Duodenal mucosa (tissue), 2 donors: ENCODE measurements around the gene PITPNM2.

ENCODE experiments used
- H3K27ac ChIP-seq: one replicate; pipeline ENCODE4 v1.7.0; 2013; ENCODE audit warnings: low read depth, low read length
- H3K27me3 ChIP-seq, 2 donors: one replicate each; pipeline ENCODE4 v1.7.0; 2013; ENCODE audit warnings: low read length in 2 of 2, control low read depth in 1 of 2; ENCODE audit not compliant: insufficient read depth in 2 of 2, control insufficient read depth in 1 of 2
- H3K36me3 ChIP-seq, 2 donors: one replicate each; pipeline ENCODE4 v1.7.0; 2013; ENCODE audit warnings: low read length in 2 of 2, control low read depth in 1 of 2; ENCODE audit not compliant: insufficient read depth in 2 of 2, control insufficient read depth in 1 of 2
- H3K4me1 ChIP-seq, 2 donors: one replicate each; pipeline ENCODE4 v1.7.0; 2013; ENCODE audit warnings: low read length in 2 of 2, control low read depth in 1 of 2; ENCODE audit not compliant: insufficient read depth in 2 of 2, control insufficient read depth in 1 of 2
- H3K4me3 ChIP-seq, 2 donors: one replicate each; pipeline ENCODE4 v1.7.0; 2013; ENCODE audit warnings: low read length in 2 of 2, low read depth in 1 of 2
- H3K9ac ChIP-seq, 2 donors: one replicate each; pipeline ENCODE4 v1.7.0; 2013; ENCODE audit warnings: low read length in 2 of 2, low read depth in 1 of 2
- H3K9me3 ChIP-seq, 2 donors: one replicate each; pipeline ENCODE4 v1.7.0; 2013; ENCODE audit warnings: low read length in 2 of 2, control low read depth in 1 of 2; ENCODE audit not compliant: control insufficient read depth in 1 of 2

PITPNM2 gene

DNA sequence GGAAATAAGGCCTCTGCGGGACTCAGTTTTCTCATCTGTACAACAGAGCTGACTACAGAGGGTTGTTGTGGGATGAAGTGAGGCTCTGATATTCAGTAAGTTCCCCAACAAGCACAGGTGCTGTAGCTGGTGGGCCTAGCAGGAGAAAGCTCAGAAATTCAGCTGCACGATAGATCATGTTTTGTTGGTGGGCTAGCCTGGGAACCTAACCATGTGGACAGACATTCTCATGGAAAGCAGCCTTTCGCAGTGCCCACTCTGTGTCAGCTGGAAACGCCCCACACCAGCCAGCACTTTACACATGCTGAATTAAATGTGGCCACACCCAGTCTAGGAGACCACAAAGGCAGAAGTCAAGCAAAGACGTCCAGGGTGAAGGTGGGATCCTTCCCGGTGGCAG is 16.1 kb downstream of the PITPNM2 start:
- Histone ChIP-seq H3K4me3 (no peak overlapping the region), H3K4me1 (peaks cover 19 to 21% of the 10 kb centered on the region in 2 donors), H3K27ac (no peak overlapping the region), H3K27me3 (no peaks in the 10 kb centered on the region), H3K9ac (no peak overlapping the region), H3K9me3 (no peaks in the 10 kb centered on the region), H3K36me3 (peaks cover 0 to 3% of the 10 kb centered on the region in 2 donors)

DNA sequence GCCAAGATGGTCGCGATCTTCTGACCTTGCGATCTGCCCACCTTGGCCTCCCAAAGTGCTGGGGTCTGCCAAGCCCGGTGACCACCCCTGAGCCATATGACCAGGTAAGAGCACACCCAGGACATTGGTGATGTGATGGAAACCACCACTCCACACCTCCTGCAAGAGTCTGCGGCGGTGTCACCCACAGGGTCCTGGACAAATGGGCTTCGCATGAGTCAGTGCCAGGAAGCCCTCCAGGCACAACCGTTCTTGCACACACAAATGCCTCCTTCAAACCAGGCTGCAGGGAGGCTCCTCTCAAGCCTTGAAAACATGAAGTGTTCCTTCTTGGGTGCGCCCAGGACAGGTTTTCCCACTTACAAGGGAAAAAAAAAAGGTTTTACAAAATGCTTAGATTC is 16.6 kb downstream of the PITPNM2 start:
- no peak overlapping the region for H3K27ac ChIP-seq
- H3K4me3 ChIP-seq: no peak overlapping the region
- H3K4me1 ChIP-seq: peaks cover 16 to 18% of the 10 kb centered on the region in 2 donors
- H3K36me3 ChIP-seq: peaks cover 0 to 3% of the 10 kb centered on the region in 2 donors
- no peaks in the 10 kb centered on the region for H3K9me3 ChIP-seq
- H3K9ac ChIP-seq: no peak overlapping the region
- H3K27me3 ChIP-seq: no peaks in the 10 kb centered on the region

DNA sequence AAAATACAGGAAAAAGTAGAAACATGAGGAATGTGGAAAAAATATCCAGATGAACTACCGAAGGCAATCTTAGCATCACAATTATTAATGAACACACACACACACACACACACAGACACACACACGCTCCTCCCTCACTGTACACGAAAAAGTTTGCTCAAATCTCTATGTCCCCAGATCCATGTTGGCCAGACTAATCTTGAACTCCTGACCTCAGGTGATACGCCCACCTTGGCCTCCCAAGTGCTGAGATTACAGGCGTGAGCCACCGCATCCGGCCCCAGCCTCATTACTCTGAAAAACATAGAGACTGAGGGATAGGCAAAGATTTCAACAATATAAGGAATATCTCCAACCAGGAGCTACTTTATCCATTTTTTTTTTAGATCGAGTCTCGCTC is 17.2 kb downstream of the PITPNM2 start:
- no peak overlapping the region for H3K4me3 ChIP-seq
- no peak overlapping the region for H3K9ac ChIP-seq
- H3K4me1 ChIP-seq: peaks cover 16 to 18% of the 10 kb centered on the region in 2 donors
- H3K27me3 ChIP-seq: no peaks in the 10 kb centered on the region
- peaks cover 0 to 3% of the 10 kb centered on the region in 2 donors for H3K36me3 ChIP-seq
- no peaks in the 10 kb centered on the region for H3K9me3 ChIP-seq
- H3K27ac ChIP-seq: no peak overlapping the region

DNA sequence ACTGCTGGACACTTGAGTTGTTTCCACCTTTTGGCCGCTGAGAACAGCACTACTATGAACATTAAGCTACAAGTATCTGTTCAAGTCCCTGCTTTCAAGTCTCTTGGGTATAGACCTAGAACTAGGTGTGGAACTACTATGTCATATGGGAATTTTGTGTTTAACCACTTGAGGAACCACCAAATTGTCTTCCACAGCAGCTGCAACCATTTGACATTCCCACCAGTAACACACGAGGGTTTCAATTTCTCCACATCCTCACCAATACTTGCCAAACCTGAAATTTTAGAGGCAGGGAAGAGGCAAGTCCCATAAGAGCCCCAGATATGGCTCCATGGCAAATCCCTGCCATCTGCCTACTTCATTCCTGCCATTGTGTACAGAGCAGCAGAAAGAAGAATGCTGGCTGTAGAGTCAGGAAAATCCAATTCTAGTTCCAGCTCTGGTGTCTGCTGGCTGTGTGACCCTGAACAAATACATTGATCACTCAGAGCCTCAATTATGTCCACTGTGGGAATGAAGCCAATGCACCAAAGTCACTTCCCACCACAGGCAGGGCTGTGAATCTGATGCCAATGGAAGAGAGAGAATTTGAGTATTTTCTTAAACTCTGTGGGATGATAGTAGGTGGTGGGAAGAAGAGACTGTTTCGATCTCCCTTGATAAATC is 17.8 kb downstream of the PITPNM2 start:
- no peaks in the 10 kb centered on the region for H3K27me3 ChIP-seq
- peaks cover 0 to 3% of the 10 kb centered on the region in 2 donors for H3K36me3 ChIP-seq
- peaks cover 16 to 18% of the 10 kb centered on the region in 2 donors for H3K4me1 ChIP-seq
- no peak overlapping the region for H3K27ac ChIP-seq
- no peaks in the 10 kb centered on the region for H3K9me3 ChIP-seq
- no peak overlapping the region for H3K9ac ChIP-seq
- H3K4me3 ChIP-seq: no peak overlapping the region

DNA sequence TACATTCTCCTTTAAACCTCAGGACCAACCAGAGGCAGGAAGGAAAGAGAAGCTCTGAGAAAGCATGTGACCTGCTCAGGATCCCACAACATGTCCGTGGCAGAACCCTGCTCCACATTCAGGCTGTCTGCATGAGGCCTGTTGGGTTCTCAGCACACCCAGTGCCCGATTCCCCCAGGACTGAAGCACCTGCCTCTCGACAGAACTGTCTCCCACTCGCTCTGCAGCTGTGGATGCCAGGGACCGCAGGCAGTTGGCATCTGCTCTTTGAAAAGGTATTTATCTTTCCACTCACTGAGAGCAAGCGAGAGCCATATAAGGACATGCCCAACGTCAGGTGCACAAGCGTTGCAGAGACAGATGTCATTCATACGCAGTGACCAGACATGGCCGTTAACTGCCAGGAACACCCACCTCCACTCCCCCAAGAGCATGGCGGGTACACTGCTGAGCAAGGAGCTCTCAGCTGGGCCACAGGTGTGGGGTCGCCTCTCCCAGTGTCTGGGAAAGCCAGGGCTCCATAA is 18.9 kb downstream of the PITPNM2 start:
- no peaks in the 10 kb centered on the region for H3K27me3 ChIP-seq
- peak overlapping the region in 1 of 2 donors; percentile 57 for H3K9ac ChIP-seq
- H3K9me3 ChIP-seq: no peaks in the 10 kb centered on the region
- peaks cover 0 to 3% of the 10 kb centered on the region in 2 donors for H3K36me3 ChIP-seq
- H3K27ac ChIP-seq: no peak overlapping the region
- peaks cover 16 to 18% of the 10 kb centered on the region in 2 donors for H3K4me1 ChIP-seq
- H3K4me3 ChIP-seq: no peak overlapping the region

DNA sequence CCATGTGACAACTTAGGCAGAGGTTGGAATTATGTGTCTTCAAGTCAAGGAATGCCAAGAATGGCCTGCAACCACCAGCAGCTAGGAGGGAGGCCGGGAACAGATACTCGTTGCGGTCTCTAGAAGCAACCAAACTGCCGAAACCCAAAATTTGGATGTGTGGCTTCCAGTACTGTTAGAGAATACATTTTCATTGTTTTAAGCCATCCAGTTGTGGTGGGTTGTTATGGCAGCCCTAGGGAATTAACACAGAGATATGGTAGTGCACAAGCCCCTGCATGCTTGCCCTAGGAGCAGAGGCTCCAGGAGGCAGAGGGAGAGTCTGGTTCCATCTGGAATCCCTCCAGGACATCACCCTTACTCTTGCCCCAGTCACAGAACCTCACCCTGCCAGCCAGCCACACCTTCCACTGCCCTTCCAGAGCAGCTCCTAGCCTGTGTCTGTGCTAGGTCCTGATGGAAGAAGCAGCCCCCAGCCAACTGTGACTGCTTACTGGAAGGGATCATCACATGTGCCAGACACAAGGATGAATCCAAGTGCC is 19.5 kb downstream of the PITPNM2 start:
- Histone ChIP-seq H3K36me3 (peaks cover 0 to 3% of the 10 kb centered on the region in 2 donors), H3K27ac (no peak overlapping the region)

DNA sequence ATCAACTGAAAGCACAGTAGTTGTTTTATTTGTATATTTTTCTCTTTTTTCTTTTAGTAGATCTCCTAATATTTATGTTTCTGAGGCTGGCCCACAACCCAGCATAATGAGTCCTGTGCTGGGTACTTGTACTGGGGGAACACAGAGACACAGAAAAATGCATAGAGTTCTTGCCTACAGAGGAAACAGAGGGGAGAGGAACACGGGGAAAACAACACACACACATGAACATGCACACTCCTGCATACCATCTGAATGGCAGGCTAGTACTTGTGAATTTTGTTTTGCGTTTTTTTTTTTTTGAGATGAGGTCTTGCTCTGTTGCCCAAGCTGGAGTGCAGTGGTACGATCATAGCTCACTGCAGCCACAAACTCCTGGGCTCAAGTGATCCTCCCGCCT is 21.3 kb downstream of the PITPNM2 start:
- Histone ChIP-seq H3K36me3 (no peaks in the 10 kb centered on the region), H3K4me1 (peaks cover 16 to 18% of the 10 kb centered on the region in 2 donors), H3K27ac (no peak overlapping the region)

More for the DNA sequence above, 19.5 kb downstream of the PITPNM2 start:
- Histone ChIP-seq H3K4me1 (peaks cover 16 to 18% of the 10 kb centered on the region in 2 donors), H3K9ac (peak overlapping the region in 1 of 2 donors; percentile 57), H3K4me3 (no peak overlapping the region), H3K9me3 (no peaks in the 10 kb centered on the region), H3K27me3 (no peaks in the 10 kb centered on the region)

DNA sequence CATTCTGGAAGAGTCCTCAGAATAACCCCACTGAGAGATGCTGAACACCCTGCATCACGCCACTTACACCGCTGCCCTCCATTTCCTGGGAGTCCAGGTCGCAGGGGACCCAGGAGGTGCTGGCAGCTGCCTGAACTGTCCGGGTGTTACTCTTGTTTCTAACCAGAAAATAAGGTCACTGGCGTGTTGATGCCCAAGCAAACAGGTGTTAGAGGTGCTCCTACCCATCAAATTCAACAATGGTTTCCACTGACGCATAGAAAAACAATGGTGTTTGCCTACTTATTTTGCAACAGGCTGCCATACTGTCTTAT is 23.8 kb downstream of the PITPNM2 start:
- Histone ChIP-seq H3K27ac (no peak overlapping the region), H3K9me3 (no peaks in the 10 kb centered on the region), H3K36me3 (no peaks in the 10 kb centered on the region), H3K27me3 (no peaks in the 10 kb centered on the region), H3K9ac (no peak overlapping the region), H3K4me1 (peaks cover 14% of the 10 kb centered on the region in 2 donors), H3K4me3 (no peak overlapping the region)

More for the DNA sequence above, 21.3 kb downstream of the PITPNM2 start:
- H3K9me3 ChIP-seq: no peaks in the 10 kb centered on the region
- H3K4me3 ChIP-seq: no peak overlapping the region
- H3K9ac ChIP-seq: no peak overlapping the region
- H3K27me3 ChIP-seq: no peaks in the 10 kb centered on the region

DNA sequence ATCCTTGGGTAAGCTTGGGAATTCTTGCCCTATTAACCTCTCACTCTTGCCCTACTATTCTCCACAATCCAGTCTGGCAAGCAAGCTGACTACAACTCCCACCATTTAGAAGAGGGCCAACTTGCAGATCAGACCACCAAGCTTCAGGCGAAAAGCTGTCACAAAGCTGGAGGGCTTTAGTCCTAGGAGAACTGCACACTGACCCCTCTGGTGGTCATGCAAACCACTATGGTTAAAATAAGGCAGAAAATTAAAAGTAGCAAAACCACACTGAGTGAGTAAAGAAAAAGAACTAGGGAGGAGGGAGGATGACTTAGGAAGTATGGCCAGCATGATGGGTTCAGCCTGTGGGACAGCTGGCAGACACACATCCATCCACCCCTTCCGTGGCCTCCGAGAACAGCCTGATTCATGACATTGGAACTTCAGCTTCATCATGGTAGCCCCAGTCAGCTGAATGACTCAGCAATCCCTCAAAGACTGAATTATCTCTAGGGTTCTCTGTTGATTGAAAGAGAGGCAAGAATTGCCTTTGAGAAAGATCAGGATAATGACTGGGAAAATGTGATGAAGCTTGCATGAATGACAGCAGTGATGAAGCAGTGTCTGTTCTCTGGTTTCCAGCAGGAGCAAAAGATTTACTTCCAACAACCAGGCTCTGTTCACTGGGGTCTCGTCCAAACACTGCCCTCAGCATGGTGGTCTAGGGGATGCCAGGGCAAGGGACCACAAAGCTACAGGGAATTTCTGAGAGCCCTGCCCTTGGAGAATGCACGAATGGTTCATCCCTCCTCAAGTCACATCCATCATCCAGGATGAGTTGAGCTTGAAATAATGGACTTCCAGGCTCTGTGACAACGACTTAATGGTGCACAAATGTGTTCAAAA is 24.4 kb downstream of the PITPNM2 start:
- peaks cover 8 to 9% of the 10 kb centered on the region in 2 donors for H3K4me1 ChIP-seq
- no peak overlapping the region for H3K4me3 ChIP-seq
- no peak overlapping the region for H3K9ac ChIP-seq
- no peak overlapping the region for H3K27ac ChIP-seq
- no peaks in the 10 kb centered on the region for H3K27me3 ChIP-seq
- H3K36me3 ChIP-seq: no peaks in the 10 kb centered on the region
- no peaks in the 10 kb centered on the region for H3K9me3 ChIP-seq

DNA sequence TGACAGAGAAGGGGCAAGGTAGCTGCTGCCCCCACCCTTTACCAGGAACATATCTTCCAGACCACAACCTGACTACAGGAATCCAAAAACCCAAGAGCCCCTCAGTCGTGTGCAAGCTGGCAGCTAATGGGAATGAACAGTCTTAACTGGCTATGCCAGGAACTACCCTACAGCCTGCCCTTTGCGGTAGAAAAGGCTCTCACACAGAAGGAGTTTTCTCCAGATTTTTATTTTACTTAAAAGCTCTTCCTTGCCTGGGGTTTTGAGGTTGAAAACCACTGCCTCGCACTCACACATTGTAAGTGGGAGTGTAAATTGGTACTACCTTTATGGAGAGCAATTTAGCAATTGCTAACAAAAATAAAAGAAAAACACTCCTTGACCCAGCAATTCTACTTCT is 28.3 kb downstream of the PITPNM2 start:
- Histone ChIP-seq H3K36me3 (no peaks in the 10 kb centered on the region), H3K27ac (no peak overlapping the region), H3K27me3 (no peaks in the 10 kb centered on the region), H3K9me3 (no peaks in the 10 kb centered on the region), H3K9ac (no peak overlapping the region), H3K4me3 (no peak overlapping the region), H3K4me1 (peaks cover 0 to 6% of the 10 kb centered on the region in 2 donors)
